ENCODE data around the gene MAP2.

The MAP2 gene

DNA sequence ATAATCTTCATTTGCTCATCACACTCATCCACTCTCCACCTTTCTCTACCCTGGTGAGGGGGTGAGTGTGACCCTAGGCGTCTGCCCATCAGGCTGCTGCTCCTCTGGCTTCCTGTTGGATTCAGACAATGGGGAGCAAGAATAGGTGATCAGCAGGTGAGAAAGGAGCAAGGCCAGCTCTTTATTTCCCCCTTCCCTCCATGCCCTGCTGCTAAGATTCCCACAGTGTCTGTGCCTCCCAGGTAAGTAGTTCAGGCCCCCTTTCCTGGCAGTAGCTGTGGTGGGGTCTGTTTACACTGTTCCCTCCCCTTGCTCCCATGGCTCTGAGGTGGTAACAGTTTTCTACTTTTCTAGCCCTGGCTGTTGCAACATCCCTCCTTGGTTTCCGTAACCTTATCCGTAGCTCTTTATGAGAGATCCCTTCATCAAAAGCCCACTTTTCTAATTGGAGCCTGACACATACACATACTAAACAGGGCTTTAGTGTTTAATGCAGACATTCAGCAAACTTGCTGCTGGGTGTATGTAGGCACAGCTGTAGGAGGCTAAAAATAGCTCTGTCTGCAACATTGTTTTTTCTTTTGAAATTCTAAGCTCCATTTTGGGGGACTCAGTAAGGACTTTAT is 27.5 kb downstream of the MAP2 start:
- Mint-ChIP-seq H3K9me3 (no peaks in the 10 kb centered on the region), H3K36me3 (ENCODE audit: low read depth) (no peaks in the 10 kb centered on the region), H3K27me3 (no peaks in the 10 kb centered on the region), H3K4me1 (ENCODE audit: low read depth) (no peaks in the 10 kb centered on the region), H3K4me3 (no peak overlapping the region), H3K27ac (no peak overlapping the region)
- intact Hi-C loops (cut with micrococcal nuclease), result no loop called here

DNA sequence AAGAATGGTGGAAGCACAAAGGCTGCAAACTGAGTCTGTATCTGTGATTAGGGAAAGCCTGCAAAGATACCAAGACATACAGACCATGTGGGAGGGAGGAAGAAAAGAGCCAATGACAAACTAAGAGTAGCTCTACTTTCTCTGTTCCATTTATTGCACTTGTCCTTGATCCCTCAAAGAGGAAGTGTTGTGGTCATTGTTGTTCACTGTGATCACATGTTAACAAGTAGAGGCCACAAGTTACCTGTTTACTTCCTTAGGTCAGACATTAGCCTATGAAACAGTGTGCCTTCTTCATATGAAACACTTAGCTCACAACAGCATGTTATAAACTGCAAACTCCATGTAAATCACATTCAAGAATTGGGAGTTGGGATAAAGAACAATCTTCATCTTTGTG is 32.6 kb downstream of the MAP2 start:
- H3K27ac Mint-ChIP-seq, result no peak overlapping the region
- intact Hi-C loops (cut with micrococcal nuclease), result no loop called here
- no peaks in the 10 kb centered on the region for H3K9me3 Mint-ChIP-seq
- no peaks in the 10 kb centered on the region for H3K4me1 Mint-ChIP-seq (ENCODE audit: low read depth)
- H3K36me3 Mint-ChIP-seq (ENCODE audit: low read depth), result no peaks in the 10 kb centered on the region
- no peaks in the 10 kb centered on the region for H3K27me3 Mint-ChIP-seq
- no peak overlapping the region for H3K4me3 Mint-ChIP-seq

DNA sequence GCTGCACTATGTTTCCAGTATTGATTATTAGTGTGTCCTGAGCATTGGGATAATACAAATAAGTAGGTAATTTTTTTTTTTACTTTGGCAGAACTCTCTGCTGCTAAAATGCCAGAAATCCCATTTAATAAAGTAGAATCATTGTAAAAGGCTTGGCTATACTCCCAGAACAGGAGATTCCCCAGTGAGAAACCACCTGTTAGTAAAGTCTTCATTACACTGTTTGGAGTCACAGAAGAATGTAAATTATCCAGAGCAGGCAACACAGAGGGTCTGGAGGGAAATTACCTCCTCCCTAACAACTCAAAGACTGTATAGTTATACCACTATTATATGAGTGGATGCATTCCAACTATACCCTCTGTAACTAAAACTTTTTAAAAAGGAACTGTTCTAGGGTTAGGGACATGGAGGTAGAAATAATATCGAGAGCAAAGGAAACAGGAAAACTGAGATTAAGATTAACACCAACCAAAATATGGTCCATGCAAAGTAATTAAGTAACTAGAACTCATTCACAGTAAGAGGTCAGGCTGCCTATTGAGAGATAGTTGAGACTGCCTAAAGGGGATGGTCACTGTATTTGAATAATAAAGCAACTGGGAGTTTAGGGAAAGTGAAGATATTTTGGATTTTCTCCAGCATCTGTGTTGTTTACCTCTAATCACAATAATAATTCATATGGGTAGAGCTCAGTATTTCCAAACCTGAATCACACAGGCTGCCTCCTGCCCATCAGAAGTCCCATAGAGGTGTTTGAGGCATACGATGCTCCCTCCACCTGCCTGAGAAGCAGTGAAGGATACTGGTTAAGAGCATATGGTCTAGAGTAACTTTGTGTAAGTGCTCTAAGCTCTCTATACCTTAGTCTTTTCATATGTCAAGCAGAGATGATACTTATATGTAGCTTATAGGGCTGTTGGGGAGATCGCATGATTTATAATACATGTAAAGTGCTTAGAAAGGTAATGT is 34.4 kb downstream of the MAP2 start:
- H3K4me3 Mint-ChIP-seq, result no peak overlapping the region
- intact Hi-C loops (cut with micrococcal nuclease), result no loop called here
- no peaks in the 10 kb centered on the region for H3K9me3 Mint-ChIP-seq
- H3K27ac Mint-ChIP-seq, result no peak overlapping the region
- no peaks in the 10 kb centered on the region for H3K27me3 Mint-ChIP-seq
- no peaks in the 10 kb centered on the region for H3K4me1 Mint-ChIP-seq (ENCODE audit: low read depth)
- no peaks in the 10 kb centered on the region for H3K36me3 Mint-ChIP-seq (ENCODE audit: low read depth)

DNA sequence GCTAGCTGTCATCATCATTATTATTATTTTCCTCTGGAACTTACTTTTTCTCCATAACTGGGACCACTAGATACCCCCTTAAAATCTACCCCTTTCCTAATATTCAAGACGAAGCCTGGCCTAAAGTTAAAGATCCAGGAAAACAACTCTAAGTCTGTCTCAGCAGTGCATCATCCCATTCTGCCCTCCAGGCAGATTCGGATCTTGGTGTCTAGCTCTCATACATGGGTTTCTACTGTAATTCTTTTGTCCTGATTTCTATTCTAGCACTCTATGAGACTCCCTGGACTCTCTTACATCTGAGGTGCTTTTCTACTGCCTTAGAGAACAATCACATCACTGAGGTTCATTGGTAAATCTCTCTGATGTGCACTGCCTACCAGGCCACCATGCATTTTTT is 35.5 kb downstream of the MAP2 start:
- Mint-ChIP-seq H3K27me3 (no peaks in the 10 kb centered on the region), H3K9me3 (no peaks in the 10 kb centered on the region), H3K27ac (no peak overlapping the region), H3K4me1 (ENCODE audit: low read depth) (no peaks in the 10 kb centered on the region), H3K4me3 (no peak overlapping the region), H3K36me3 (ENCODE audit: low read depth) (no peaks in the 10 kb centered on the region)
- intact Hi-C loops (cut with micrococcal nuclease), result no loop called here

DNA sequence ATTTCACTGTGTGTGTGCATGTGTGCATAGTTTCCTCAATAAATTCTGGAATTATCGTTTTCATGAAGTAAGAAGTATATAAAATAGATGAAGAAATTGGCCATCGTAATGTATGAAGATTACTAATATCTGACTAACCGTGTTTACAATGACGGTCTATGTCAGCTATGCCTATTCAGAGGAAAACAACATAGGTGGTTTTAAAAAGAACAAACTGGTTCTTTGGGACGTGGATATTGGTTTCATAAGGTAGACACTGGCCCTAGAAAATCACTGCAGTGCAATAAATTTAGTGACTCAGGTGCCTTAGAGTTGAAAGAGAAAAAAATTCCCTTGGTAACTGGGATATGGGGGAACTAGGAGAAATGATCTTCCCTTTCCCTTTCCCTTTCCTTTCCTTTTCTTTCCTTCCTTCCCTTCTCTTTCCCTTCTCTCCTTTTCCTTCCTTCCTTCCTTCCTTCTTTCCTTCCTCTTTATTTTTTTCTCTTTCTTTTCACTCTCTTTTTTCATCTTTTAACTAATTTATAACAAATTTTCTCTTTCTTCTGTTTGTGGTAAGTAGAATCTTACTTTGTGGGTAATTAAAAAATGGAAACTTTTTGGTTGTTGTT is 36.4 kb downstream of the MAP2 start:
- Mint-ChIP-seq H3K36me3 (ENCODE audit: low read depth) (no peaks in the 10 kb centered on the region), H3K27ac (no peak overlapping the region), H3K27me3 (no peaks in the 10 kb centered on the region), H3K4me3 (no peak overlapping the region), H3K4me1 (ENCODE audit: low read depth) (no peaks in the 10 kb centered on the region), H3K9me3 (no peaks in the 10 kb centered on the region)
- intact Hi-C loops (cut with micrococcal nuclease), result no loop called here

DNA sequence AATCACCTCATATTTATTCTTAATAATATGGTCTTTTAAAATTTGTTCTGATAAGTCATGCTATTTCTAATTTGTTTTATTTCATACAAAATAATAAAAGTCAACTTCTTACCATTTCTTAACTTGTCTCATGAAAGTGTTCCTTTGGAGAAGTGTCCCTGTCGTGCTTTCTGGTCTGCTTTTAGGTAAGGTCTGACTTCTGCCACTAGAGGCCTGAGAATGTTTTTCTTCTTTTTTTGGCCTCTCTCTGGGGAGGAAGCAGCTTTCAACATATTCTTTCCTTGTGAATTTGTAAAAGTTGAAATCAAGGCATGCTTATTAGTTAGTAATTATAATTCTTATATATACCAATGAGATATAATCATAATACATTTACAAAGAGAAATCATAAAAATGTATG is 39.4 kb downstream of the MAP2 start:
- Mint-ChIP-seq H3K27me3 (no peaks in the 10 kb centered on the region), H3K4me1 (ENCODE audit: low read depth) (no peaks in the 10 kb centered on the region), H3K4me3 (no peak overlapping the region)

DNA sequence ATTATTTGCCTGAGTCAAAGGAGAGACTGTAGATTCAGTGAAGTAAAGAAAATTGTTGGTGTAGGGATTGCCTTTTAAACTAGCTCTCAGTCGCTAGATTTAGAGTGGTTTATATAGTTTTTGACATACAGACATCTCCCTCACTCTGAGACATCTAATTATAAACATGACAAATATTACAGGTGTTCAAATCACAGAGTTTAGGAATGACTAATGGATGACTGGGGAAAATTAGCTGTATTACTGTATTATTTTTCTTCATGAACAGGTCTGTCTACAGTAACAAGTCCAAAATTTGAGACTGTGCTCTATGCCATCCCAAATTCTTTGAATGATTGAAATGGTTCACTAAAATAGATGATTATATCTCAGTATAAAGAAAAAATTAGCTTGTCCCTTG is 40.0 kb downstream of the MAP2 start:
- Mint-ChIP-seq H3K9me3 (no peaks in the 10 kb centered on the region), H3K4me3 (no peak overlapping the region), H3K27ac (no peak overlapping the region), H3K27me3 (no peaks in the 10 kb centered on the region), H3K36me3 (ENCODE audit: low read depth) (no peaks in the 10 kb centered on the region), H3K4me1 (ENCODE audit: low read depth) (no peaks in the 10 kb centered on the region)
- intact Hi-C loops (cut with micrococcal nuclease), result no loop called here

More for the DNA sequence above, 39.4 kb downstream of the MAP2 start:
- intact Hi-C loops (cut with micrococcal nuclease), result no loop called here
- Mint-ChIP-seq H3K9me3 (no peaks in the 10 kb centered on the region), H3K27ac (no peak overlapping the region), H3K36me3 (ENCODE audit: low read depth) (no peaks in the 10 kb centered on the region)

DNA sequence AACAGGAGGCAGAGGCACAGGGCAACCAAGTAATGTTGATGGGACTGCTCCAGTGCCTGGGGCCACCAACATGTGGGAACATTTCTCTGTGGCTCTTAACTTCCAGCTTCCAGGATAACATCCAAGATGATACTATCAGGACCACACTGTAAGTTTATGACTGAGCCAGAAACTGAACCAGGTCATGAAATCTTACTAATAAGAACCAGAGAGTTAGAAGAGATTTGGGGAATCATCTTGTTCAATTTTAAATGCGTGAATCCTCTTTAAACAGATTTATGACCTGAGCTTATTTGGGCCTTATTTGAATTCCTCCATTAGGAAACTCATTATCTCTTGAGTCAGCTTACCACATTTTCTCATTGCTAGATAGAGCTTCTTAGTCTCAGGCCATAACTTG is 45.0 kb downstream of the MAP2 start:
- H3K27me3 Mint-ChIP-seq, result no peaks in the 10 kb centered on the region
- no peaks in the 10 kb centered on the region for H3K9me3 Mint-ChIP-seq
- intact Hi-C loops (cut with micrococcal nuclease), result no loop called here
- H3K4me3 Mint-ChIP-seq, result no peak overlapping the region
- H3K4me1 Mint-ChIP-seq (ENCODE audit: low read depth), result peaks cover 17% of the 10 kb centered on the region
- H3K27ac Mint-ChIP-seq, result no peak overlapping the region
- H3K36me3 Mint-ChIP-seq (ENCODE audit: low read depth), result no peaks in the 10 kb centered on the region

DNA sequence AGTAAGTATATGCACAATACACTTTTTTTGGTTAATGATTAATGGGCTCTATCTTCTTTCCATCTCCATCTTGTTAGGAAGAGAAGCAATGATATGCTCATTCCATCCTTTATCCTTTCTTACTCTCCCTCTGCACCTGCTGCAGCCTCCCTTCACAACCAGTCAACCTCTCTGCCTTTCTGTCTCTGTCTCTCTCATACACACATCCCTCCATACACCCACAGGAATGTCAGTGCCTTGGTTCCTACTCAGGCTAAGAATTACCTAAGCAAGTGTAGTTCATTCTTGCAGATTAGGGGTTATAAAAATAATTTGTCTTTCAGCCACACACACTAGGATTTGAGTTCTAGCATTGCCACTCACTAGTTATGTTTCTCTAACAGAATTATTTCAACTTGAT is 45.6 kb downstream of the MAP2 start:
- H3K36me3 Mint-ChIP-seq (ENCODE audit: low read depth), result no peaks in the 10 kb centered on the region

DNA sequence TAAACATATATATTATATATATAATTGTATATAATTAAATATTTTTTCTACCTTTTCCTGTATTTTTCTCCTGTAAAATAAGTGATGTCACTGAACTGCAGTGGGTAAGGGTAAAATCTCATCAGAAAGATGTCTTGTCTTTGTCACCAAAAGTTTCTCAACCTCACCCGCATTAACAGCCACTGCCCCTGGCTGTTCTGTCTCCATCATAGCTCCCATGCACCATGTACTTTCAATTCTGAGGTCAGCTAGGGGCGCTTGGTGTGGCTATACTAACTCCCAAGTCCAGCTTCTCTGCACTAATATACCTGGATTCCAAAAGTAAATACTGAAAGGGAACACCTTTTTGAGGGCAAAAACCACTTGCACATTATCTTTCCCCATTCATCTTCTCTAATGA is 46.6 kb downstream of the MAP2 start:
- H3K4me1 Mint-ChIP-seq (ENCODE audit: low read depth), result peaks cover 21% of the 10 kb centered on the region
- no peaks in the 10 kb centered on the region for H3K36me3 Mint-ChIP-seq (ENCODE audit: low read depth)
- H3K9me3 Mint-ChIP-seq, result no peaks in the 10 kb centered on the region
- no peak overlapping the region for H3K27ac Mint-ChIP-seq
- intact Hi-C loops (cut with micrococcal nuclease), result no loop called here
- H3K27me3 Mint-ChIP-seq, result no peaks in the 10 kb centered on the region
- H3K4me3 Mint-ChIP-seq, result no peak overlapping the region

More for the DNA sequence above, 45.6 kb downstream of the MAP2 start:
- Mint-ChIP-seq H3K27me3 (no peaks in the 10 kb centered on the region), H3K4me3 (no peak overlapping the region), H3K27ac (no peak overlapping the region), H3K9me3 (no peaks in the 10 kb centered on the region), H3K4me1 (ENCODE audit: low read depth) (peaks cover 21% of the 10 kb centered on the region)
- intact Hi-C loops (cut with micrococcal nuclease), result no loop called here

DNA sequence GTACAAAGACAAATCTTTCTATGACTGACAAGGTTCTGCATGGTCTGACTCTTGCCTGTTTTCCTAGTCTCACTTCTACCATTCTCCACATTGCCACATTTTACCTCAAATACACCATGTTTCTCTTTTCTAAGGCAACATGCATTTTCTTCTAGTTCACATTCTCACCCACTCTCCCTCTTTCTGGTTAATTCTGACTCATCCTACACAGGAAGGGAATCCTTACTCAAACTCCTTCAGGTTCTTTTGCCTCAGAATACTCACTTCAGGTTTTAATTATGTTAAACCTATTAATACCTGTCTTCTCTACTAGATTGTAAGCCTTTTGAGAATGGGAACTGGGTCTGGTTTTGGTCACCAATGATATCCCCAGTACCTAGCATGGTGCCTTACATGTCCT is 47.2 kb downstream of the MAP2 start:
- no peak overlapping the region for H3K4me3 Mint-ChIP-seq
- no peaks in the 10 kb centered on the region for H3K36me3 Mint-ChIP-seq (ENCODE audit: low read depth)
- H3K27ac Mint-ChIP-seq, result no peak overlapping the region
- H3K27me3 Mint-ChIP-seq, result no peaks in the 10 kb centered on the region
- no peaks in the 10 kb centered on the region for H3K9me3 Mint-ChIP-seq
- intact Hi-C loops (cut with micrococcal nuclease), result no loop called here
- peaks cover 21% of the 10 kb centered on the region for H3K4me1 Mint-ChIP-seq (ENCODE audit: low read depth)

DNA sequence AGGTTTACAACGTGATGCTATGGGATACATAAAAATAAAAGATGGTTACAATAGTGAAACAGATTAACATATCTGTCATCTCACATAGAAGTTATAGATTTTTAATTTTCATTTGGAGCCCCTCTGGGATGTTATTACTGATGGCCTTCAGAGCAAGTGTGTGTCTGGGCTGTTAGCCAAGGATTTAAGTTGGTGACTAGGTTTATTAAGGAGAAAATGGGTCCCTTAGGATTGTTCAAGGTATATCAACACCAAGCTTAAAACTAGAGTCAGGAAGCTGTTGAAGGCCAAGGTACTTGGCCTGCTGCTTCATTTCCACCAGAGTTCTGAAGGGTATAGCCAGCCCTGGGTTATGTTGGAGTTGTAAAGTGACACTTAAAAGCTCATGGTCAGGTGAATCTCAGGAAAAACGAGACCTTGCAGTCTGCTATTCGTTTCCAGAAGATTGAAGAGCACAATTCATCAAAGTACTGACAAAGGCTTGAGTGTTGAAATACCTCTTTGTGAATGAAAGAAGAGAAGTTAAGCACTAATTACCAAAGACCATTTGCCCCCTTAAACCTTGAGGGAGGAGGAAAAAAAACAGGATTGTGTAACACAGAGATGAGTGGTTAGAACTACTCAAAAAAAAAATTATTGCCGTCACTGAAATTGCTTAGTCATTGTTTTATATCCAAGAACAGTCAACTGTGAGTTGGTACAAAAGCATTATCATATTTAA is 48.4 kb downstream of the MAP2 start:
- Mint-ChIP-seq H3K27me3 (no peaks in the 10 kb centered on the region), H3K4me3 (no peak overlapping the region), H3K9me3 (no peaks in the 10 kb centered on the region), H3K27ac (no peak overlapping the region), H3K4me1 (ENCODE audit: low read depth) (peaks cover 21% of the 10 kb centered on the region), H3K36me3 (ENCODE audit: low read depth) (no peaks in the 10 kb centered on the region)
- intact Hi-C loops (cut with micrococcal nuclease), result no loop called here

DNA sequence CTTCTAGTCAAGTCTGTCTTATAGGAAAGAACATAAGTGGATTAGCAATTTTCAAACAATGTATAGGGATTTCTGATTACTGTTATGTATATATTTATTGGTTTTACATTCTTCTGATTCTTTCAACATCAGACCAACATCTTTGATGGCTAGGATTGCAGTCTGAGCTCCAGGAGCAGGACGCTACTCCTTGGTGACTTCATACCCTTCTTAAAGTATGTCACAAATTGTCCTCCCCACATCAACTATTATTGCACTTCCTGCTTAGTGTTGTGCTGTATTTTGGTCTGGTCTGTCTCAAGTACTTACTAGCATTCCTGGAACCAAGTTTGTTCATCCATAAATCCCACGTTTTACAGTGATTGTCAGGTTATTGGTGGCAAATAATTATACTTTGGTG is 49.0 kb downstream of the MAP2 start:
- peaks cover 21% of the 10 kb centered on the region for H3K4me1 Mint-ChIP-seq (ENCODE audit: low read depth)
- no peak overlapping the region for H3K4me3 Mint-ChIP-seq
- intact Hi-C loops (cut with micrococcal nuclease), result no loop called here
- H3K27ac Mint-ChIP-seq, result no peak overlapping the region
- H3K9me3 Mint-ChIP-seq, result no peaks in the 10 kb centered on the region
- no peaks in the 10 kb centered on the region for H3K27me3 Mint-ChIP-seq
- H3K36me3 Mint-ChIP-seq (ENCODE audit: low read depth), result no peaks in the 10 kb centered on the region

DNA sequence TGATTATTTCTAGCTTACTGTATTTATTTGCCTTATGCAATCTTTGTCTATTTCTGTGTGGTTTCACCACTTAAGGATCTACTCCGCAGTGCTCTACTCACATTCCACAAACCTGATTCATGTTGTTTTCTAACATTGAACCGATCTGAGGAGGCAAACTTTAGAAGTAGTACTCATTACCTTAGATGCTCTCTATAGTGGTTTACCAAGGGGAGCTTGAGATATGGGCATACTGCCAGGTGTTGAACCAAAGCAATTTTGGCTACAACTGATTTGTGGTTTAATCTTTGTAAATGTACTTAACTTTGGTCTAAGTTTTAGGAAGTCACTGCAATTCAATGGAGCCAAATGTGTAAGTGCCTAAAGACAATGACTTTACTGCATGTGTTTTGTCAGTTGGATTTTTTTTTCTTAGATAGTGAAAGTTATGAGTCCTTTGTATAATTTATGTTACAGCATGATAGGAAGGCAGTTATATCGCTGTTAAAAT is 50.1 kb downstream of the MAP2 start:
- Mint-ChIP-seq H3K4me1 (ENCODE audit: low read depth) (peaks cover 21% of the 10 kb centered on the region), H3K4me3 (no peak overlapping the region), H3K36me3 (ENCODE audit: low read depth) (no peaks in the 10 kb centered on the region), H3K27ac (no peak overlapping the region), H3K27me3 (no peaks in the 10 kb centered on the region), H3K9me3 (no peaks in the 10 kb centered on the region)
- intact Hi-C loops (cut with micrococcal nuclease), result no loop called here

Measured in dendritic cell treated with granulocyte-macrophage colony-stimulating factor and Interleukin-4, amounts not matched to agents 40 ng/mL and 50 ng/mL, for 4 days (primary cell).